ENCODE data around the gene ANK2. TPM values are rescaled to one million over a fixed set of nuclear protein-coding genes. Genes with fewer than 3 reads are reported as not detected.

ANK2 gene
- total and polyA plus RNA-seq, 2 experiments from 2014 or later = 10.9 to 25.9 TPM

DNA sequence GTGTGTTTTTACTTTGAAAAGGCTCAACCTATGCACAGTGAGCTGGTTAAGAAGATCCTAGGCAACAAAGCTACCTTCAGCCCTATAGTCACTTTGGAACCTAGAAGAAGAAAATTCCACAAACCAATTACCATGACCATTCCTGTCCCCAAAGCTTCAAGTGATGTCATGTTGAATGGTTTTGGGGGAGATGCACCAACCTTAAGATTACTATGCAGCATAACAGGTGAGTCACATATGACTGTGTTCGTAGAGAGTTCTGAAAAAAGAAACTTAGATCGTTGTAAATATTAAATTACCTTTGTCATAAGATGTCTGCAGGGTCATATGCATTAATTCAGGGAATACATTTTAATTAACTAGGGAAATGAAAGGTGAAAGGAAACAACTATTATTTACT, 287.1 kb downstream of the ANK2 start:
- no peaks in the 10 kb centered on the region for H3K79me2 ChIP-seq (ENCODE audit: insufficient read depth)
- no peak overlapping the region for H2AFZ ChIP-seq
- H4K20me1 ChIP-seq (ENCODE audit: insufficient read depth) = no peaks in the 10 kb centered on the region
- no peak overlapping the region for H3K27ac ChIP-seq
- no peaks in the 10 kb centered on the region for H3K9me2 ChIP-seq (ENCODE audit: insufficient read depth)
- peak; percentile 36 for DNase-seq
- H3K27me3 ChIP-seq (replicated peaks; ENCODE audit: insufficient read depth) = no peaks in the 10 kb centered on the region
- H3K9ac ChIP-seq = no peak overlapping the region
- H3K36me3 ChIP-seq (ENCODE audit: low read depth) = no peaks in the 10 kb centered on the region
- no peak overlapping the region for H3K4me2 ChIP-seq (ENCODE audit: unreplicated experiment)
- in situ Hi-C loops (cut with MboI) = no loop called here
- H3K4me3 ChIP-seq = no peak overlapping the region
- H3K9me3 ChIP-seq (ENCODE audit: low read depth) = no peaks in the 10 kb centered on the region
- H3F3A ChIP-seq (ENCODE audit: insufficient read depth) = no peaks in the 10 kb centered on the region
- 21 to 36% methylated on average over 2 of the region's 2 CpGs for WGBS, 2 experiments (ENCODE audit: low coverage in 1 of 2, low lambda C conversion rate in 2 of 2, missing lambda C conversion rate in 2 of 2)
- no peaks in the 10 kb centered on the region for H3K4me1 ChIP-seq (ENCODE audit: insufficient read depth)
- TF ChIP-seq EZH2 (IDR thresholded peaks at IDR 0.05; ENCODE audit: insufficient read depth, poor library complexity, severe bottlenecking) (no peak), EZH2phosphoT487 (IDR thresholded peaks at IDR 0.05; ENCODE audit: insufficient read depth, low read depth) (no peak)

GRCh38 chr4:113339430-113339813, 290.0 kb downstream of the ANK2 start:
- in situ Hi-C loops (cut with MboI) = no loop called here
- Histone ChIP-seq H2AFZ (no peak overlapping the region), H3K36me3 (ENCODE audit: low read depth) (no peaks in the 10 kb centered on the region), H3K9me3 (ENCODE audit: low read depth) (no peaks in the 10 kb centered on the region), H3K4me2 (ENCODE audit: unreplicated experiment) (no peak overlapping the region), H3K4me3 (no peak overlapping the region), H3K79me2 (ENCODE audit: insufficient read depth) (no peaks in the 10 kb centered on the region), H3K9me2 (ENCODE audit: insufficient read depth) (no peaks in the 10 kb centered on the region), H3K27ac (no peak overlapping the region), H3K9ac (no peak overlapping the region), H3K4me1 (ENCODE audit: insufficient read depth) (no peaks in the 10 kb centered on the region), H3F3A (ENCODE audit: insufficient read depth) (no peaks in the 10 kb centered on the region), H4K20me1 (ENCODE audit: insufficient read depth) (no peaks in the 10 kb centered on the region), H3K27me3 (replicated peaks; ENCODE audit: insufficient read depth) (no peaks in the 10 kb centered on the region)
- WGBS, 2 experiments (ENCODE audit: low coverage in 1 of 2, low lambda C conversion rate in 2 of 2, missing lambda C conversion rate in 2 of 2) = 73 to 78% methylated on average over 4 of the region's 4 CpGs
- DNase-seq = no peak
- TF ChIP-seq EZH2phosphoT487 (IDR thresholded peaks at IDR 0.05; ENCODE audit: insufficient read depth, low read depth) (no peak), EZH2 (IDR thresholded peaks at IDR 0.05; ENCODE audit: insufficient read depth, poor library complexity, severe bottlenecking) (no peak)

DNA sequence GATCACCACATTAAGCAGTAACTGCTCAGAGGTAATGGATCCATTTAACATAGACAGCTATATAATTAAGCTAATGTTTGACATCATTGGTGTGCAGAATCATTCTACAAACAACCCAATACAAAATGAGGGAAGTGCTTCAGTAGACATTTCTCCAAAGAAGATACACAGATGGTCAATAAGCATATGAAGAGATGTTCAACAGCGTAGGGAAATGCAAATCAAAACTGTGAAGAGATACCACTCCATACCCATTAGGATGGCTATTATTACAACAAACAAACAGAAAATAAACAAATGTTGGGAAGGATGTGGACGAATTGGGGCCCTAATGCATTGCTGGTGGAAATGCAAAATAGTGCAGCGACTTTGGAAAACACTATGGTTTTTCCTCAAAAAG, 294.6 kb downstream of the ANK2 start:
- Histone ChIP-seq H3K4me3 (no peak overlapping the region), H3K27me3 (replicated peaks; ENCODE audit: insufficient read depth) (no peaks in the 10 kb centered on the region), H3K9me3 (ENCODE audit: low read depth) (no peaks in the 10 kb centered on the region), H3K36me3 (ENCODE audit: low read depth) (no peaks in the 10 kb centered on the region), H3K9ac (no peak overlapping the region), H3K9me2 (ENCODE audit: insufficient read depth) (no peaks in the 10 kb centered on the region), H3K79me2 (ENCODE audit: insufficient read depth) (no peaks in the 10 kb centered on the region), H4K20me1 (ENCODE audit: insufficient read depth) (no peaks in the 10 kb centered on the region), H3K4me1 (ENCODE audit: insufficient read depth) (no peaks in the 10 kb centered on the region), H2AFZ (no peak overlapping the region), H3K27ac (no peak overlapping the region), H3F3A (ENCODE audit: insufficient read depth) (no peaks in the 10 kb centered on the region), H3K4me2 (ENCODE audit: unreplicated experiment) (no peak overlapping the region)
- TF ChIP-seq EZH2phosphoT487 (IDR thresholded peaks at IDR 0.05; ENCODE audit: insufficient read depth, low read depth) (no peak), EZH2 (IDR thresholded peaks at IDR 0.05; ENCODE audit: insufficient read depth, poor library complexity, severe bottlenecking) (no peak)
- 75 to 84% methylated on average over 3 of the region's 3 CpGs for WGBS, 2 experiments (ENCODE audit: low coverage in 1 of 2, low lambda C conversion rate in 2 of 2, missing lambda C conversion rate in 2 of 2)
- in situ Hi-C loops (cut with MboI) = no loop called here
- no peak for DNase-seq

GRCh38 chr4:113347245-113347644, 297.8 kb downstream of the ANK2 start:
- no peaks in the 10 kb centered on the region for H4K20me1 ChIP-seq (ENCODE audit: insufficient read depth)
- no peaks in the 10 kb centered on the region for H3K9me2 ChIP-seq (ENCODE audit: insufficient read depth)
- no peaks in the 10 kb centered on the region for H3K9me3 ChIP-seq (ENCODE audit: low read depth)
- H3K9ac ChIP-seq = no peak overlapping the region
- TF ChIP-seq EZH2 (IDR thresholded peaks at IDR 0.05; ENCODE audit: insufficient read depth, poor library complexity, severe bottlenecking) (no peak), EZH2phosphoT487 (IDR thresholded peaks at IDR 0.05; ENCODE audit: insufficient read depth, low read depth) (no peak)
- H3K27ac ChIP-seq = no peak overlapping the region
- H3K36me3 ChIP-seq (ENCODE audit: low read depth) = no peaks in the 10 kb centered on the region
- H3K4me2 ChIP-seq (ENCODE audit: unreplicated experiment) = no peak overlapping the region
- in situ Hi-C loops (cut with MboI) = no loop called here
- no peaks in the 10 kb centered on the region for H3K27me3 ChIP-seq (replicated peaks; ENCODE audit: insufficient read depth)
- DNase-seq = no peak
- WGBS, 2 experiments (ENCODE audit: low coverage in 1 of 2, low lambda C conversion rate in 2 of 2, missing lambda C conversion rate in 2 of 2) = 50 to 65% methylated on average over 2 of the region's 2 CpGs
- no peak overlapping the region for H3K4me3 ChIP-seq
- no peaks in the 10 kb centered on the region for H3K79me2 ChIP-seq (ENCODE audit: insufficient read depth)
- no peak overlapping the region for H2AFZ ChIP-seq
- H3F3A ChIP-seq (ENCODE audit: insufficient read depth) = no peaks in the 10 kb centered on the region
- no peaks in the 10 kb centered on the region for H3K4me1 ChIP-seq (ENCODE audit: insufficient read depth)

DNA sequence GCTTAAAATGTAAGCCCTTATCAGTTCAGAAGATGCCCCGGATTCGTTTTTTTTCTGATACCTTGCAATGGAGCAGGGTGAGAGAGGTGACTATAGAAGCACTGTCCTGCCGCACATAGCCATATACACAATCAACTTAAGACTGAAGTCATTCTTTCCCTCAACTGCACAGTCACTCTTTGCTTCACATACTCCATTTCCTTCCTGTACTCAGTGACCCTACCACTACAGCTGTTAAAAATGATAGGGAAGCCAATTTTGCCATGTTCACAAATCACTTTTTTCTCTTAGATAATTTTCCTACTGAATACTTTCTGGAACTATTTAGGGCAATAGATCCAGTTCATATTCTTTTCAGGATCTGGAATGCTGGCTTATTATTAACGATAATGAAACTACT, 300.0 kb downstream of the ANK2 start:
- Histone ChIP-seq H3K27ac (no peak overlapping the region), H3K4me2 (ENCODE audit: unreplicated experiment) (no peak overlapping the region), H4K20me1 (ENCODE audit: insufficient read depth) (no peaks in the 10 kb centered on the region), H3K4me1 (ENCODE audit: insufficient read depth) (no peaks in the 10 kb centered on the region), H3K27me3 (replicated peaks; ENCODE audit: insufficient read depth) (peaks cover 8% of the 10 kb centered on the region; the same call in 1 of the 2 replicates), H3K9me3 (ENCODE audit: low read depth) (no peaks in the 10 kb centered on the region), H2AFZ (no peak overlapping the region), H3K9me2 (ENCODE audit: insufficient read depth) (no peaks in the 10 kb centered on the region), H3K79me2 (ENCODE audit: insufficient read depth) (no peaks in the 10 kb centered on the region), H3K9ac (no peak overlapping the region), H3F3A (ENCODE audit: insufficient read depth) (peaks cover 2% of the 10 kb centered on the region), H3K4me3 (no peak overlapping the region), H3K36me3 (ENCODE audit: low read depth) (no peaks in the 10 kb centered on the region)
- TF ChIP-seq EZH2 (IDR thresholded peaks at IDR 0.05; ENCODE audit: insufficient read depth, poor library complexity, severe bottlenecking) (no peak), EZH2phosphoT487 (IDR thresholded peaks at IDR 0.05; ENCODE audit: insufficient read depth, low read depth) (no peak)
- in situ Hi-C loops (cut with MboI) = no loop called here
- DNase-seq = no peak
- WGBS, 2 experiments (ENCODE audit: low coverage in 1 of 2, low lambda C conversion rate in 2 of 2, missing lambda C conversion rate in 2 of 2) = 84 to 85% methylated on average over 4 of the region's 4 CpGs

All from GM23248 (cell line).